ENCODE results near the gene PTPN7.
"Not testable (repeated sequence)": the region's sequence is repeated elsewhere in the genome, so short reads cannot be mapped to it uniquely, and the experiment has no call there.

Gene PTPN7

DNA sequence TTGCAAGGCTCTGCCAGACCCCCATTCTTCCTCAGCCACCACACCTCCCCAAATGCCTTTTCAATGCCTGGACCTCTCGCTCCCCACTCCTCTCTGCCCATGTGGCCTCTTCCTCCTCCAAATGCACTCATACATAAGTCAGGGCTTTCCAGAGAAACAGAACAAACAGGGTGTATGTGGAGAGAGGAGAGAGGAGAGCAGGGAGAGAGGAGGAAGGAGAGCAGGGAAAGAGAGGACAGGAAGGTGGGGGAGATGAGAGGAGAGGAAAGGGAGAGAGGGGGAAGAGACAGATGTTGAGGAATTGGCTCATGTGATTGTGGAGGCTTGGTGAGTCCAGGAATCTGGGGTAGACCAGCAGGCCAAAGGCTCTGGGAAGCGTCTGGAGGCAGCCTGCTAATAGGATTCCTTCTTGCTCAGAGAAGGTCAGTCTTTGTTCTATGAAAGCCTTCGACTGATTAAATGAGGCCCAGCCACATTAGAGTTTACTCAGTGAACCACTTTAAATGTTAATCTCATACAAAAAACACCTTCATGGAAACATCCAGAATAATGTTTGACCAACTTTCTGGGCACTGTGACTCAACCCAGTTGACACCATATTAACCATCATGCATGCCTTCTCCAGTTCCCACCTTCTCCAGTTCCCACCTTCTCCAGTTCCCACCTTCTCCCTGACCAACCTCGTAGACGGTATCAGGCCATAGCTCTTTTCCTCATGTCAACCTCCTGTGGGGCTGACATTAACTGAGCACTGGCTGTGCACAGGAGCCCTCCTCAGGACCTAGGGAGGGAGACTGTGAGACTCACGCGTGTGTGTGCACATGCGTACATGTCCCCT, 21.9 kb upstream of the PTPN7 start:
- no peak overlapping the region for H3K27ac ChIP-seq (ENCODE audit: extremely low read depth, low read depth, low read length)
- H3K36me3 ChIP-seq (ENCODE audit: control insufficient read depth in 2 of 2, insufficient read depth in 1 of 2, low read length in 2 of 2): no peaks in the 10 kb centered on the region
- H3K4me1 ChIP-seq (ENCODE audit: control insufficient read depth, insufficient read depth, low read length): no peaks in the 10 kb centered on the region
- no peak for TF ChIP-seq TCF7L2 (IDR thresholded peaks at IDR 0.05; ENCODE audit: borderline replicate concordance, low read depth, low read length)
- no peak for TF ChIP-seq ZFP3 (tag by site-specific recombination; IDR thresholded peaks at IDR 0.05; ENCODE audit: low read depth)
- TF ChIP-seq ZNF701 (tag by site-specific recombination; IDR thresholded peaks at IDR 0.05): no peak
- TF ChIP-seq KLF1 (tag by site-specific recombination; IDR thresholded peaks at IDR 0.05): no peak
- TF ChIP-seq ZNF10 (tag by site-specific recombination; IDR thresholded peaks at IDR 0.05): peak; percentile 80
- no peak for TF ChIP-seq ZNF112 (tag by site-specific recombination; IDR thresholded peaks at IDR 0.05)
- TF ChIP-seq, protein P1, sequence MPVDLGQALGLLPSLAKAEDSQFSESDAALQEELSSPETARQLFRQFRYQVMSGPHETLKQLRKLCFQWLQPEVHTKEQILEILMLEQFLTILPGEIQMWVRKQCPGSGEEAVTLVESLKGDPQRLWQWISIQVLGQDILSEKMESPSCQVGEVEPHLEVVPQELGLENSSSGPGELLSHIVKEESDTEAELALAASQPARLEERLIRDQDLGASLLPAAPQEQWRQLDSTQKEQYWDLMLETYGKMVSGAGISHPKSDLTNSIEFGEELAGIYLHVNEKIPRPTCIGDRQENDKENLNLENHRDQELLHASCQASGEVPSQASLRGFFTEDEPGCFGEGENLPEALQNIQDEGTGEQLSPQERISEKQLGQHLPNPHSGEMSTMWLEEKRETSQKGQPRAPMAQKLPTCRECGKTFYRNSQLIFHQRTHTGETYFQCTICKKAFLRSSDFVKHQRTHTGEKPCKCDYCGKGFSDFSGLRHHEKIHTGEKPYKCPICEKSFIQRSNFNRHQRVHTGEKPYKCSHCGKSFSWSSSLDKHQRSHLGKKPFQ (tag by site-specific recombination; IDR thresholded peaks at IDR 0.05): peak; percentile 99
- H3K9me3 ChIP-seq (ENCODE audit: control insufficient read depth, insufficient read depth, low read depth, low read length): no peaks in the 10 kb centered on the region
- H3K4me3 ChIP-seq (ENCODE audit: low read depth, low read length): no peak overlapping the region
- ChIA-PET POLR2A (no interaction called here), CTCF (interaction anchor here (0.6 to 1.7 kb wide), 4 partner anchors 10 to 634 kb away, joined by 3 to 8 read pairs (median 4); partner anchors contain the start of gene LGR6)

DNA sequence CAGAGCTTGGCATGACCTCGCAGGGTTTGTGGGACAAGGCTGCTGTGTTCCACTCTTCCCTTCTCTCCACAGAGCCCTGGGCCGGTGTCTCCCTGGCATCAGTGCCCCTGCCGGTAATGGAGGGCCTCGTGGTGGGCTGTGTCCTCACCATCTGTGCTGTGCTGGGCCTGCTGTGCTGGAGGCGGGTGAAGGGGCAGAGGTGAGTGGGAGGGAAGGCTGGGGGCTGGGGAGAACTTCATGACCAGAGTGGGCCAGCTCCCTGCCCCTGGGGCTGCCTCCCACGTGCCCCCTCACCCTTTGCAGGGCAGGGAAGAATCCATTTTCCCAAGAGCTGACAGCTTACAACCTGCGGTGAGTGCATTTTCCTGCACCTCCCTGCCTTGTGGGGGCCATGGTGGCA, 21.2 kb upstream of the PTPN7 start:
- H3K4me3 ChIP-seq (ENCODE audit: low read depth, low read length): no peak overlapping the region
- no peaks in the 10 kb centered on the region for H3K36me3 ChIP-seq (ENCODE audit: control insufficient read depth in 2 of 2, insufficient read depth in 1 of 2, low read length in 2 of 2)
- no peaks in the 10 kb centered on the region for H3K9me3 ChIP-seq (ENCODE audit: control insufficient read depth, insufficient read depth, low read depth, low read length)
- ChIA-PET CTCF (interaction anchor here (0.6 to 1.7 kb wide), 4 partner anchors 12 to 841 kb away, joined by 3 to 8 read pairs (median 5); partner anchors contain the start of gene LGR6), POLR2A (no interaction called here)
- TF ChIP-seq PATZ1 (tag by site-specific recombination; IDR thresholded peaks at IDR 0.05): no peak
- no peak for TF ChIP-seq ZNF302 (tag by site-specific recombination; IDR thresholded peaks at IDR 0.05; ENCODE audit: low read depth)
- no peak for TF ChIP-seq ZNF530 (tag by site-specific recombination; IDR thresholded peaks at IDR 0.05; ENCODE audit: low read depth)
- peak; percentile 87 for TF ChIP-seq EGR2 (tag by site-specific recombination; IDR thresholded peaks at IDR 0.05; ENCODE audit: low read depth)
- peak; percentile 90 for TF ChIP-seq ZFHX2 (tag by site-specific recombination; conservative IDR thresholded peaks at IDR 0.05)
- H3K27ac ChIP-seq (ENCODE audit: extremely low read depth, low read depth, low read length): no peak overlapping the region
- H3K4me1 ChIP-seq (ENCODE audit: control insufficient read depth, insufficient read depth, low read length): no peaks in the 10 kb centered on the region

GRCh38 chr1:202180751-202181139, 20.3 kb upstream of the PTPN7 start:
- POLR2A ChIA-PET; H3K4me1 ChIP-seq (ENCODE audit: control insufficient read depth, insufficient read depth, low read length); H3K36me3 ChIP-seq (ENCODE audit: control insufficient read depth in 2 of 2, insufficient read depth in 1 of 2, low read length in 2 of 2); H3K4me3 ChIP-seq (ENCODE audit: low read depth, low read length); H3K27ac ChIP-seq (ENCODE audit: extremely low read depth, low read depth, low read length); H3K9me3 ChIP-seq (ENCODE audit: control insufficient read depth, insufficient read depth, low read depth, low read length): not testable (repeated sequence)
- CTCF ChIA-PET: interaction anchor here (0.8 to 2.2 kb wide), 3 partner anchors 8 to 134 kb away, joined by 3 to 14 read pairs (median 3); no protein-coding TSS in a partner anchor
- TF ChIP-seq SCRT1 (tag by site-specific recombination; IDR thresholded peaks at IDR 0.05; ENCODE audit: borderline replicate concordance) (peak; percentile 55; the same call in 1 of the 2 replicates), SCRT2 (tag by site-specific recombination; IDR thresholded peaks at IDR 0.05) (peak; percentile 81)

Data from HEK293 (cell line).